BJ (cell line): ENCODE data around the gene GAGE12H. TPM values are rescaled to one million over a fixed set of nuclear protein-coding genes. Genes with fewer than 3 reads are reported as not detected.
"Not testable (repeated sequence)": the region's sequence is repeated elsewhere in the genome, so short reads cannot be mapped to it uniquely, and the experiment has no call there.

Experiments
- CTCF ChIA-PET: fragments of 350-600 bp; formaldehyde crosslinking; extraction: SDS; loops from one replicate; lab custom pipeline; 2021; ENCODE audit warnings: antibody characterized with exemption, inconsistent platforms; lab: Yijun Ruan, JAX
- POLR2A ChIA-PET: fragments of 300-600 bp; sonication (Branson Sonifier 250); formaldehyde crosslinking; extraction: SDS; loops from one replicate; lab custom pipeline; 2021; ENCODE audit warnings: antibody characterized with exemption; lab: Charles Lee
- DNase-seq: peaks from one replicate; pipeline ENCODE4 v3.0.0-alpha.2; 2011; ENCODE audit warnings: low read depth
- H3K27me3 ChIP-seq: 2 replicates; pipeline ENCODE4 v1.6.0; 2011; ENCODE audit warnings: low read length; ENCODE audit not compliant: control insufficient read depth, insufficient read depth
- H3K36me3 ChIP-seq: 2 replicates; pipeline ENCODE4 v1.5.1; 2011; ENCODE audit warnings: low read length; ENCODE audit not compliant: control insufficient read depth, insufficient read depth
- H3K4me3 ChIP-seq: 2 replicates; pipeline ENCODE4 v1.5.1; 2011; ENCODE audit warnings: low read depth, mild to moderate bottlenecking, control low read depth, low read length
- polyA minus RNA-seq: library from RNA; depleted of rRNA, polyadenylated mRNA; stranded (reverse); fragments of >200 nt; gene quantifications from 2 replicates; pipeline ENCODE4 v1.2.3, GENCODE V29; 2011; rRNA and poly(A)+ RNA removed
- polyA plus RNA-seq: library from polyadenylated mRNA; depleted of rRNA; stranded (reverse); fragments of >200 nt; gene quantifications from 2 replicates; pipeline ENCODE4 v1.2.3, GENCODE V29; 2011; rRNA removed

The GAGE12H gene, protein sequence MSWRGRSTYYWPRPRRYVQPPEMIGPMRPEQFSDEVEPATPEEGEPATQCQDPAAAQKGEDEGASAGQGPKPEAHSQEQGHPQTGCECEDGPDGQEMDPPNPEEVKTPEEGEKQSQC
- polyA plus RNA-seq (not detected in 2 replicates), polyA minus RNA-seq (not detected in 2 replicates)

DNA sequence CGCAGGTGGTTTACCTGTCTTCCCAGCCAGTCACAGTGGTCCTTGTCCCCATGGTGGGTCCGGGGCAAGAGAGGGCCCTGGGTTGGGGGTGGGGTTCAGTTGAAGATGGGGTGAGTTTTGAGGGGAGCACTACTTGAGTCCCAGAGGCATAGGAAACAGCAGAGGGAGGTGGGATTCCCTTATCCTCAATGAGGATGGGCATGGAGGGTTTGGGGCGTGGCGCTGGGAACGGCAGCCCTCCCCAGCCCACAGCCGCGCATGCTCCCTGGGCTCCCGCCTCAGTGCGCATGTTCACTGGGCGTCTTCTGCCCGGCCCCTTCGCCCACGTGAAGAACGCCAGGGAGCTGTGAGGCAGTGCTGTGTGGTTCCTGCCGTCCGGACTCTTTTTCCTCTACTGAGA lies at the start of gene GAGE12H:
Gene GAGE12H, plus strand, starts transcription at position 301 of the 400 bp plus-strand sequence. CDS start 1,155 bp downstream, outside the sequence.
- CTCF ChIA-PET, H3K27me3 ChIP-seq, H3K36me3 ChIP-seq, DNase-seq, POLR2A ChIA-PET, H3K4me3 ChIP-seq: not testable (repeated sequence)

DNA sequence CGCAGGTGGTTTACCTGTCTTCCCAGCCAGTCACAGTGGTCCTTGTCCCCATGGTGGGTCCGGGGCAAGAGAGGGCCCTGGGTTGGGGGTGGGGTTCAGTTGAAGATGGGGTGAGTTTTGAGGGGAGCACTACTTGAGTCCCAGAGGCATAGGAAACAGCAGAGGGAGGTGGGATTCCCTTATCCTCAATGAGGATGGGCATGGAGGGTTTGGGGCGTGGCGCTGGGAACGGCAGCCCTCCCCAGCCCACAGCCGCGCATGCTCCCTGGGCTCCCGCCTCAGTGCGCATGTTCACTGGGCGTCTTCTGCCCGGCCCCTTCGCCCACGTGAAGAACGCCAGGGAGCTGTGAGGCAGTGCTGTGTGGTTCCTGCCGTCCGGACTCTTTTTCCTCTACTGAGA lies 47.9 kb upstream of the GAGE12H start, which contains the start of gene GAGE12C:
Gene GAGE12C, plus strand, starts transcription at position 301 of the 400 bp plus-strand sequence. CDS start 1,155 bp downstream, outside the sequence.
- H3K36me3 ChIP-seq, H3K4me3 ChIP-seq, H3K27me3 ChIP-seq, POLR2A ChIA-PET, DNase-seq, CTCF ChIA-PET: not testable (repeated sequence)

DNA sequence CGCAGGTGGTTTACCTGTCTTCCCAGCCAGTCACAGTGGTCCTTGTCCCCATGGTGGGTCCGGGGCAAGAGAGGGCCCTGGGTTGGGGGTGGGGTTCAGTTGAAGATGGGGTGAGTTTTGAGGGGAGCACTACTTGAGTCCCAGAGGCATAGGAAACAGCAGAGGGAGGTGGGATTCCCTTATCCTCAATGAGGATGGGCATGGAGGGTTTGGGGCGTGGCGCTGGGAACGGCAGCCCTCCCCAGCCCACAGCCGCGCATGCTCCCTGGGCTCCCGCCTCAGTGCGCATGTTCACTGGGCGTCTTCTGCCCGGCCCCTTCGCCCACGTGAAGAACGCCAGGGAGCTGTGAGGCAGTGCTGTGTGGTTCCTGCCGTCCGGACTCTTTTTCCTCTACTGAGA lies 38.3 kb upstream of the GAGE12H start, which contains the start of gene GAGE12D:
Gene GAGE12D, plus strand, starts transcription at position 301 of the 400 bp plus-strand sequence. CDS start 1,155 bp downstream, outside the sequence.
- CTCF ChIA-PET: not testable (repeated sequence)

DNA sequence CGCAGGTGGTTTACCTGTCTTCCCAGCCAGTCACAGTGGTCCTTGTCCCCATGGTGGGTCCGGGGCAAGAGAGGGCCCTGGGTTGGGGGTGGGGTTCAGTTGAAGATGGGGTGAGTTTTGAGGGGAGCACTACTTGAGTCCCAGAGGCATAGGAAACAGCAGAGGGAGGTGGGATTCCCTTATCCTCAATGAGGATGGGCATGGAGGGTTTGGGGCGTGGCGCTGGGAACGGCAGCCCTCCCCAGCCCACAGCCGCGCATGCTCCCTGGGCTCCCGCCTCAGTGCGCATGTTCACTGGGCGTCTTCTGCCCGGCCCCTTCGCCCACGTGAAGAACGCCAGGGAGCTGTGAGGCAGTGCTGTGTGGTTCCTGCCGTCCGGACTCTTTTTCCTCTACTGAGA lies 28.8 kb upstream of the GAGE12H start, which contains the start of gene GAGE12E:
Gene GAGE12E, plus strand, starts transcription at position 301 of the 400 bp plus-strand sequence. CDS start 1,155 bp downstream, outside the sequence.
- CTCF ChIA-PET, H3K36me3 ChIP-seq, POLR2A ChIA-PET: not testable (repeated sequence)

More for the DNA sequence above, 38.3 kb upstream of the GAGE12H start, which contains the start of gene GAGE12D:
- H3K36me3 ChIP-seq, H3K4me3 ChIP-seq, H3K27me3 ChIP-seq, DNase-seq, POLR2A ChIA-PET: not testable (repeated sequence)

DNA sequence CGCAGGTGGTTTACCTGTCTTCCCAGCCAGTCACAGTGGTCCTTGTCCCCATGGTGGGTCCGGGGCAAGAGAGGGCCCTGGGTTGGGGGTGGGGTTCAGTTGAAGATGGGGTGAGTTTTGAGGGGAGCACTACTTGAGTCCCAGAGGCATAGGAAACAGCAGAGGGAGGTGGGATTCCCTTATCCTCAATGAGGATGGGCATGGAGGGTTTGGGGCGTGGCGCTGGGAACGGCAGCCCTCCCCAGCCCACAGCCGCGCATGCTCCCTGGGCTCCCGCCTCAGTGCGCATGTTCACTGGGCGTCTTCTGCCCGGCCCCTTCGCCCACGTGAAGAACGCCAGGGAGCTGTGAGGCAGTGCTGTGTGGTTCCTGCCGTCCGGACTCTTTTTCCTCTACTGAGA lies 19.2 kb upstream of the GAGE12H start, which contains the start of gene GAGE12F:
Gene GAGE12F, plus strand, starts transcription at position 301 of the 400 bp plus-strand sequence. CDS start 1,155 bp downstream, outside the sequence.
- CTCF ChIA-PET, H3K36me3 ChIP-seq, H3K4me3 ChIP-seq, H3K27me3 ChIP-seq, DNase-seq, POLR2A ChIA-PET: not testable (repeated sequence)

More for the DNA sequence above, 28.8 kb upstream of the GAGE12H start, which contains the start of gene GAGE12E:
- H3K27me3 ChIP-seq, DNase-seq, H3K4me3 ChIP-seq: not testable (repeated sequence)

DNA sequence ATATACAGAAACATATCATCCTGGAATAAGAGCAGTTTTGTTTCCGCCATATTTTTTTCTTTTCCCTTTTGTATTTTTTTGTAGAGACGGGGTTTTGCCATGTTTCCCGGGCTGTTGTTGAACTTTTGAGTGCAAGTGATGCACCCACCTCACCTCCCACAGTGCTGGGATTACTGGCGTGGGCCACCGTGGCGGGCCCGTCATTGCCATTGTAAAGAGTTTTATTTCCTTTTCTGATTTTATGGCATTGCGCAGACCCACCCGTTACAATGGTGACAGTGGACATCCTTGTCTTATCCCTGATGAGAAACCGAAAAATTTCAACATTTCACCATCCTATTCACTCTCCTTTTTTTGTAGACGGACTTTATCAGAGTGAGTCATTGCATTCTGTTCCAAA lies 11.0 kb upstream of the GAGE12H start:
- POLR2A ChIA-PET, H3K36me3 ChIP-seq, DNase-seq, CTCF ChIA-PET, H3K4me3 ChIP-seq, H3K27me3 ChIP-seq: not testable (repeated sequence)

DNA sequence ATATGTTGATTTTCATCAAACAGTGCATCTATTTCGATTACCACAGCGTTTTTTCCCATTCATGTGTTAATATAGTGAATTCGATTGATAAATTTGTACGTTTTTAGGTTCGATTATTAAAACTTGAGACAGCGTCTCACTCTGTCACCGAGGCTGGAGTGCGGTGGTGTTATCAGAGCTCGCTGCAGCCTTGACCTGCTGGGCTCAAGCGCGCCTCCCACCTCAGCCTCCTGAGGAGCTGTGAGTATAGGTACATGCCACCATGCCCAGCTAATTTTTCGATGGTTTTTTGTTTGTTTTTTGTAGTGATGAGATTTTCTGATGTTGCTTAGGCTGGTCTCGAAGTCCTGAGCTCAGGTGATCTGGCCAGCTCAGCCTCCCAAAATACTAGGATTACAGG lies 10.6 kb upstream of the GAGE12H start:
- H3K36me3 ChIP-seq, H3K27me3 ChIP-seq, CTCF ChIA-PET, POLR2A ChIA-PET, DNase-seq, H3K4me3 ChIP-seq: not testable (repeated sequence)

DNA sequence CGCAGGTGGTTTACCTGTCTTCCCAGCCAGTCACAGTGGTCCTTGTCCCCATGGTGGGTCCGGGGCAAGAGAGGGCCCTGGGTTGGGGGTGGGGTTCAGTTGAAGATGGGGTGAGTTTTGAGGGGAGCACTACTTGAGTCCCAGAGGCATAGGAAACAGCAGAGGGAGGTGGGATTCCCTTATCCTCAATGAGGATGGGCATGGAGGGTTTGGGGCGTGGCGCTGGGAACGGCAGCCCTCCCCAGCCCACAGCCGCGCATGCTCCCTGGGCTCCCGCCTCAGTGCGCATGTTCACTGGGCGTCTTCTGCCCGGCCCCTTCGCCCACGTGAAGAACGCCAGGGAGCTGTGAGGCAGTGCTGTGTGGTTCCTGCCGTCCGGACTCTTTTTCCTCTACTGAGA lies 9.6 kb upstream of the GAGE12H start, which contains the start of gene GAGE12G:
Gene GAGE12G, plus strand, starts transcription at position 301 of the 400 bp plus-strand sequence. CDS start 1,155 bp downstream, outside the sequence.
- POLR2A ChIA-PET, H3K36me3 ChIP-seq, H3K4me3 ChIP-seq, CTCF ChIA-PET, DNase-seq, H3K27me3 ChIP-seq: not testable (repeated sequence)

DNA sequence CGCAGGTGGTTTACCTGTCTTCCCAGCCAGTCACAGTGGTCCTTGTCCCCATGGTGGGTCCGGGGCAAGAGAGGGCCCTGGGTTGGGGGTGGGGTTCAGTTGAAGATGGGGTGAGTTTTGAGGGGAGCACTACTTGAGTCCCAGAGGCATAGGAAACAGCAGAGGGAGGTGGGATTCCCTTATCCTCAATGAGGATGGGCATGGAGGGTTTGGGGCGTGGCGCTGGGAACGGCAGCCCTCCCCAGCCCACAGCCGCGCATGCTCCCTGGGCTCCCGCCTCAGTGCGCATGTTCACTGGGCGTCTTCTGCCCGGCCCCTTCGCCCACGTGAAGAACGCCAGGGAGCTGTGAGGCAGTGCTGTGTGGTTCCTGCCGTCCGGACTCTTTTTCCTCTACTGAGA lies 9.4 kb downstream of the GAGE12H start, which contains the start of gene GAGE2A:
Gene GAGE2A, plus strand, starts transcription at position 301 of the 400 bp plus-strand sequence. CDS start 1,155 bp downstream, outside the sequence.
- H3K27me3 ChIP-seq, CTCF ChIA-PET, H3K36me3 ChIP-seq, POLR2A ChIA-PET, DNase-seq, H3K4me3 ChIP-seq: not testable (repeated sequence)

DNA sequence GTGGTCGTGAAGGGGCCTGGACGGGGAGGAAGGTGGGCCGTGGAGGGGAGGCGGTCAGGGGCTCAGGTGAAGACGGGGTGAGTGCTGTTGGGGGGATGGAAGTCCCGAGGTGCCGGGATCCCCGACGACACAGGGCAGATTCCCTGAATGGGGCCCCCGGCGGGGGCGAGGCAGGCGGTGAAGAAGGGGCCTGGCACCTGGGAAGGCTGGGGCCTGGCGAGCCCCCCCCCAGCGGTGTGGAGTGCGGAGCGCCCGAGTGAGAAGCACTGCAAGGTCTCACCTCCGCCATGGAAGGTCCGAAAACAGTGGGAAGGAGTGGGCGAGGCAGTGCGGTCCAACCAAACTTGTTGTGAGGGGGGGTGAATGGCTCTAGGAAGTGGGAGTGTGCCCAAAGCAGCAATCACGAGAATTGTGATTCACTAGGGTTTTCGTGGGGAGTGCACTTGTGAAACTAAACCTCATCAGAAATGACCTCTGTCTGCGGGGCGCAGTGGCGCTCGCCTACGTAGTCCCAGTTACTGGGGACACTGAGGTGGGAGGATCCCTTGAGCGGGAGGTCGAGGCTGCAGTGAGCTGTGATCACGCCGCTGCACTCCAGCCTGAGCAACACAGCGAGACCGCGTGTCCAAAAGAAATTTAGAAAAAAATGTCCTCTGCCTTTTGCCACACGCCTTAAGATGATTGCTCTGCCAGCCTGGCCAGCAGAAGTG lies 10.2 kb downstream of the GAGE12H start:
- CTCF ChIA-PET: not testable (repeated sequence)

DNA sequence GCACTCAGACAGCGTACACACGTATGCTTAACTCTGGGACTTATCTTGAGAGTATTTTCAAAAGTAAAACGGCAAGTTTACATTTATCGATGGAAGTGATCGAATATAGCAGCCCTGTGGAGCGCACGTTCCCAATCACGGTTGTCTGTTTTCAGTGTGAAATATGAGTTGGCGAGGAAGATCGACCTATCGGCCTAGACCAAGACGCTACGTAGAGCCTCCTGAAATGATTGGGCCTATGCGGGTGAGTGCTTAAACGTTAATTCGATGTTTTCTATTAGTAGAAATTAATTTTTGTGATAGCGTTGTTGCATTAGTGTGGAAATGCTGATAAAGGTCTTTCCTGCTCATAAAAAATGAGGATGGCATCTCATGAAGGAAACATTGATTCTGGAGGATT lies 10.7 kb downstream of the GAGE12H start:
- POLR2A ChIA-PET, H3K27me3 ChIP-seq, CTCF ChIA-PET, H3K4me3 ChIP-seq, H3K36me3 ChIP-seq, DNase-seq: not testable (repeated sequence)

More for the DNA sequence above, 10.2 kb downstream of the GAGE12H start:
- DNase-seq, H3K36me3 ChIP-seq, POLR2A ChIA-PET, H3K27me3 ChIP-seq, H3K4me3 ChIP-seq: not testable (repeated sequence)

DNA sequence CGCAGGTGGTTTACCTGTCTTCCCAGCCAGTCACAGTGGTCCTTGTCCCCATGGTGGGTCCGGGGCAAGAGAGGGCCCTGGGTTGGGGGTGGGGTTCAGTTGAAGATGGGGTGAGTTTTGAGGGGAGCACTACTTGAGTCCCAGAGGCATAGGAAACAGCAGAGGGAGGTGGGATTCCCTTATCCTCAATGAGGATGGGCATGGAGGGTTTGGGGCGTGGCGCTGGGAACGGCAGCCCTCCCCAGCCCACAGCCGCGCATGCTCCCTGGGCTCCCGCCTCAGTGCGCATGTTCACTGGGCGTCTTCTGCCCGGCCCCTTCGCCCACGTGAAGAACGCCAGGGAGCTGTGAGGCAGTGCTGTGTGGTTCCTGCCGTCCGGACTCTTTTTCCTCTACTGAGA lies 19.0 kb downstream of the GAGE12H start, which contains the start of gene GAGE1:
Gene GAGE1, plus strand, starts transcription at position 301 of the 400 bp plus-strand sequence. CDS start 1,155 bp downstream, outside the sequence.
- H3K36me3 ChIP-seq, DNase-seq, H3K4me3 ChIP-seq, POLR2A ChIA-PET, H3K27me3 ChIP-seq, CTCF ChIA-PET: not testable (repeated sequence)
